Stimulated activated memory B cell treated with anti-CD40 and anti-IgM and Interleukin-4, amounts not matched to agents 10 μg/mL and 1 μg/mL and 100 μg/mL, for 72 hours (primary cell): Measurements from ENCODE around the gene SLC35E1.
"Not testable (repeated sequence)": the region's sequence is repeated elsewhere in the genome, so short reads cannot be mapped to it uniquely, and the experiment has no call there.

Experiments used
- ATAC-seq: fragments of 150-1000 bp; cut with Tn5 transposase; 2 replicates; pipeline ENCODE4 v1.10.0; 2021
- H3K27ac Mint-ChIP-seq: one replicate; pipeline ENCODE4 v1.8.0; 2022; ENCODE audit warnings: mild to moderate bottlenecking, mixed read lengths
- H3K27me3 Mint-ChIP-seq: one replicate; pipeline ENCODE4 v1.8.0; 2022; ENCODE audit warnings: mixed read lengths
- H3K36me3 Mint-ChIP-seq: one replicate; pipeline ENCODE4 v1.8.0; 2022; ENCODE audit warnings: mixed read lengths
- H3K4me1 Mint-ChIP-seq: one replicate; pipeline ENCODE4 v1.8.0; 2022; ENCODE audit warnings: mixed read lengths
- H3K4me3 Mint-ChIP-seq: one replicate; pipeline ENCODE4 v1.8.0; 2022; ENCODE audit warnings: mild to moderate bottlenecking, moderate library complexity, mixed read lengths
- H3K9me3 Mint-ChIP-seq: one replicate; pipeline ENCODE4 v1.8.0; 2022; ENCODE audit warnings: mixed read lengths

The SLC35E1 gene

DNA sequence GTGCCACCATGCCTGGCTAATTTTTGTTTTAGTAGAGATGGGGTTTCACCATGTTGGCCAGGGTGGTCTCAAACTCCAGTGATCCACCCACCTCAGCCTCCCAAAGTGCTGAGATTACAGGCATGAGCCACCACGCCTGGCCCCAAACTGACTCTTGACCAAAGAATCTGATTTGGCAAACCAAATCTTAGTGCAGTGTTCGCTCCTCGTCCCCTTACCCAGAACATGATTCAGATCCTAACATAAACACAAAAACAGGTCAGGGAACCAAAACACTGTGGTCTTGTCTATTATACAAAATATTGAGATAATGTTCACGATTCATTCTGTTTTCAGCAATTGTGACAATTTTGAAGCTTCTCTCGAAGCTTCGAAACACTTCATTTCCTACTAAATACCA, 20.3 kb downstream of the SLC35E1 start:
- H3K27me3 Mint-ChIP-seq, H3K27ac Mint-ChIP-seq, H3K4me3 Mint-ChIP-seq, ATAC-seq, H3K9me3 Mint-ChIP-seq, H3K4me1 Mint-ChIP-seq: not testable (repeated sequence)
- peaks cover 40% of the 10 kb centered on the region for H3K36me3 Mint-ChIP-seq

DNA sequence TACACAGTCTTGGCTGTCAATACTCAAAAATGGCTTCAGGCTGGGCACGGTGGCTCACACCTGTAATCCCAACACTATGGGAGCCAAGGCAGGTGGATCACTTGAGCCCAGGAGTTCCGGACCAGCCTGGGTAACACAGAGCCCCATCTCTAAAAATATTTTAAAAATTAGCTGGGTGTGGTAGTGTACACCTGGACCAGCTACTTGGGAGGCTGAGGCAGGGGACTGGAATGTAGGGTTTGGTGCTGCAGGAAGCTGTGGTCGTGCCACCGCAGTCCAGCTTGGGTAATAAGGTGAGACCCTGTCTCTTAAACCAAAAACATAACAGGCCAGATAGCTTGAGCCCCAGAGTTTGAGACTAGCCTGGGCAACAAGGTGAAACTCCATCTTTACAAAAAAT, 23.3 kb downstream of the SLC35E1 start:
- Mint-ChIP-seq H3K27ac (no peak overlapping the region), H3K36me3 (peaks cover 21% of the 10 kb centered on the region), H3K4me3 (no peak overlapping the region), H3K27me3 (no peaks in the 10 kb centered on the region), H3K4me1 (peaks cover 18% of the 10 kb centered on the region), H3K9me3 (no peaks in the 10 kb centered on the region)
- ATAC-seq, result no peak

DNA sequence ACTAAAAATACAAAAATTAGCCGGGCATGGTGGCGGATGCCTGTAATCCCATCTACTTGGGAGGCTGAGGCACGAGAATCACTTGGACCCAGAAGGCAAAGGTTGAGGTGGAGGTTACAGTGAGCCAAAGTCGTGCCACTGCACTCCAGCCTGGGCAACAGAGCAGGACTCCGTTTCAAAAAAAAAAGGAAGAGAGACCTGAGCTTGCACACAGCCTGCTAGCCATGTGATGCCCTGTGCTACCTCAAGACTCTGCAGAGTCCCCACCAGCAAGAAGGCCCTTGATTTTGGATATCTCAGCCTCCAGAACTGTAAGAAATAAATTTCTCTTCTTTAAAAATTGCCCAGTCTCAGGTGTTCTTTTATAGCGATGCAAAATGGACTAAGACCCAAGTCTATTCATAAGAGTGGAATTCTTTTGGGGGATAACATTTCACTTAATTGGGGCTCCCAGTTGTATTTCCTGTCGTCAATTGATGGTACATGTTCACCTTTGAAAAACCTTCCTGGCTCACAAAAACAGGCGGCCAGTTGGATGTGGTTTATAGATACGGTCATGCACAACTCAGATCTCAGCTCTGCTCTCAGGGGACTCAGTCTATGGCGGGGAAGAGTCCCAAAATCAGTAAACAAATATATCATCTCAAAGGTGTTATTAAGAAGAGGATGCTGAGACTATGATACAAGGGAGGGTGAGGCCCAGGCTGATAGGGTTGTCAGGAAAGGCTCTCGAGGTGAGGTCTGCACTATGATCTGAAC, 27.6 kb downstream of the SLC35E1 start:
- Mint-ChIP-seq H3K4me3 (peak overlapping the region; percentile 46), H3K36me3 (peaks cover 6% of the 10 kb centered on the region), H3K27ac (peak overlapping the region; percentile 90), H3K4me1 (peaks cover 43% of the 10 kb centered on the region), H3K9me3 (no peaks in the 10 kb centered on the region), H3K27me3 (no peaks in the 10 kb centered on the region)
- ATAC-seq, result peak; percentile 17

DNA sequence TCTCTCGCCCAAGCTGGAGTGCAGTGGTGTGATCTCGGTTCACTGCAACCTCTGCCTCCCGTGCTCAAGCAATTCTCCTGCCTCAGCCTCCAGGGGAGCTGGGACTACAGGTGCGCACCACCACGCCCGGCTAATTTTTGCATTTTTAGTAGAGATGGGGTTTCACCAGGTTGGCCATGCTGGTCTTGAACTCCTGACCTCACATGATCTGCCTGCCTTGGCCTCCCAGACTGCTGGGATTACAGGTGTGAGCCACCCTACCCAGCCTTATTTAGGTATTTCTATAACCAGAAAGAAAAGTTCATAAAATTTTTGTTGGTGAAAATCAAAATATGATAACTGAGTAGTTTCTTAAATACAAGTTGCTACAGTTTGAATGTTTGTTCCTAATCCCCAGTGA, 28.5 kb downstream of the SLC35E1 start:
- ATAC-seq, H3K27me3 Mint-ChIP-seq, H3K9me3 Mint-ChIP-seq: not testable (repeated sequence)
- peaks cover 52% of the 10 kb centered on the region for H3K4me1 Mint-ChIP-seq
- H3K4me3 Mint-ChIP-seq, result peak overlapping the region; percentile 97
- H3K36me3 Mint-ChIP-seq, result peaks cover 15% of the 10 kb centered on the region
- peak overlapping the region; percentile 90 for H3K27ac Mint-ChIP-seq

DNA sequence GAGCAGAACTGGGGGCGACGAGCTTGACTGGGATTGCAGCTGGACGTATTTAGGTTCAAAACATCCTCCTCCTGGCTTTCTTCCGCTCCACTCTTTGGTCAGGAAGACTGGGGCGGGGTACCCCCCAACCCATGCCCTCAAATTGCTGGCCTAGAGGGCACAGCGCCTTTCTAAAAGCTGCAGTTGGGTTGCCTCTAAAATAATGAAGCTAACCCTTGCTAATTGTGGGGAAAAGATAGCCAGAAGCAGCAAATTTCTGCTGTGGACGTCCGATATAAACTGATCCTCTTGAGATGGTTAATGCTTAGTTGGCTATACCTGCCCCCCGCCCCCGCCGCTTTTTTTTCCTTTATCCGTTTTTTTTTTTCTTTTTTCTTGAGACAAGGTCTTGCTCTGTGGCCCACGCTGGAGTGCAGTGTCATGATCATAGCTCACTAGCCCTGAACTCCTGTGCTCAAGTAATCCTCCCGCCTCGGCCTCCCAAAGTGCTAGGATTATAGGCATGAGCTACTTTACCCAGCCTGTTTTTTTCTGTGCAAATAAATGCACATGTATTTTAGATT, 29.2 kb downstream of the SLC35E1 start:
- Mint-ChIP-seq H3K27ac (peak overlapping the region; percentile 90), H3K27me3 (no peaks in the 10 kb centered on the region), H3K4me1 (peaks cover 60% of the 10 kb centered on the region), H3K9me3 (no peaks in the 10 kb centered on the region), H3K36me3 (peaks cover 22% of the 10 kb centered on the region), H3K4me3 (peak overlapping the region; percentile 97)
- no peak for ATAC-seq

DNA sequence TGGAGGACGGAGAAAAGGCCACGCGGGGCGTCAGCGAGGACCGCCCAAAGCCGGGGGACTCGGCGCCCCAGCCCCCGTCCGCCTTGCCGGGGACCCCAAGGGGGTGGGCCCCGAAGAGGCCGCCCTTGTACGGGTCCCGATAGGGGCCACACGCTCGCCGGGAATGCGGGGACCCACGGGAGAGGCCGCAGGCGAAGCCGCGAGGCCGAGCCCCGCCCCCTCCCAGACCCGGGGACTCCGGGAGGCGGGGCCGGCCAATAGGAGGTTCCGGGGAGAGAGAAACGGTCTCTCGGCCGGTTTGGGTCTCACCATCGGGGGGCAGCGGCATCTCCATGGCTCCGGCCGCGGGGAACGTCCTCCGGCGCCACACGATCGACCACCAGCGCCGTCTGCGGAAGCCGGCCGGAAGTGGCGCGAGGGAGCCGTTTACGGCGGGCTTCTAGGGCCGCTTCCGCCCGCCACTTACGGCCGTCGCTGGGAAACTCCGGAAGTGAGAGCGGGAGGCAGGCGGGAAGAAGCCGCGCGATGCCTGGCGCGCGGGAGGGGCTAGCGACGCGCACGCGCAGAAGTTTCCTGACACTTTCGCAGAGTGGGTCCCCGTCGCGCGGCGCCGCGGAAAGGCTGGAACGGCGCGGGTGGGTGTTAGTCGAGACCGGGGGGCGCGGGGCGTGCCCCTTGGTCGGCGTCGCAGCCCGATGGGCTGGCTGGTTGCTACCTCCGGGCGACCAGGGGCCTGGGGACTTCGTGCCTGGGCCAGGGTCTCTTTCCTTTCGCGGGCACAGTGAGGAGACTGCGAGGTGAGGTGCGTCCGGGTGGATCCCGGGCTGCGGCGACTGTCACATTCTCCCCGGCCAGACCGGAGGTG, 29.9 kb downstream of the SLC35E1 start, which contains the start of gene CHERP:
TSS of gene CHERP (minus strand) at position 393 of the 865 bp plus-strand sequence. CDS start at position 334, 59 bp downstream.
- Mint-ChIP-seq H3K4me3 (peak within 1 kb of the TSS; percentile 97), H3K9me3 (no peaks in the 10 kb centered on the region), H3K27ac (peak within 1 kb of the TSS; percentile 90), H3K4me1 (peaks cover 67% of the 10 kb centered on the region), H3K36me3 (peaks cover 28% of the 10 kb centered on the region), H3K27me3 (no peaks in the 10 kb centered on the region)
- peak; percentile 90 for ATAC-seq

DNA sequence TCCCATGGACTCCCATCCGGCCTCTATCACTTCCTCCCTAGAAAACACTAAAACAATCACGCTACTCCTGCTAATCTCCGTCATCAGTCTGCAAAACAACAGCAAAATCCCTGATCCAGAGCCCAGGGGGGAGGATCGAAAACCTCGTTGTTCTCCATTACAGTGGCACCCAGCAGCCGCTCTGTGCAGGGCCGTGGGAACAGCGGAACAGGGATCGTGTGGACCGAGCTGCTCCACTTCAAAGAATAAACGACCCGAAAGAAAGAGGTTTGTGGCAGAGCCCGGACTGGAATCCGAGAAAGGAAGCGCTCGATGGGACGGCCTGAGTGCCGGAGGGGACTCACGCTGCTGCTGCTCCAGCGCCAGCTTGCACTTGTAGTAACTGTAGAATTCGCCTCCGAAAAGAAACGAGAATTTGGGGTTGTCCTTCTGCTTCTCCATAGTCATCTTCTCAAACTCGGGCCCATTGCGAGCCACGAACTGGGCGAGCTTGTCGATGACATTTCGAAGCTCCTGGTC, 30.6 kb downstream of the SLC35E1 start:
- H3K27ac Mint-ChIP-seq, result peak overlapping the region; percentile 90
- peak overlapping the region; percentile 97 for H3K4me3 Mint-ChIP-seq
- peaks cover 35% of the 10 kb centered on the region for H3K36me3 Mint-ChIP-seq
- no peak for ATAC-seq
- peaks cover 72% of the 10 kb centered on the region for H3K4me1 Mint-ChIP-seq
- no peaks in the 10 kb centered on the region for H3K9me3 Mint-ChIP-seq
- no peaks in the 10 kb centered on the region for H3K27me3 Mint-ChIP-seq

DNA sequence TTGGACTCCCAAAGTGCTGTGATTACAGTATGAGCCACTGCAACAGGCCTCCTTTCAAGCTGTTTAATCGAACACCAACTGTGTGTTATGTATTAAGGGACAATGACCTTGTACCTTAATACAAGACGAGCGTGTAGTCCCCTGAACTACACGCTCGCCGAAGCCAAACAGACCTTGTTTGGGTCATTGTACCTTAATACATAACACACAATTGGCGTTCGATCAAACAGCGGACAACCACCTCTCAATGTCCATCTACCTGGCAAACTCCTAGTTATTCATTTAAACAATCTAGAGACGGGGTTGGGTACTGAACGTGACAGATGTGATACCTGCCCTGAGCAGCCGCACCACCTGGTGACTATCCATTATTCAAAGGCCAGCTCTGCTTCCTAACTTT, 31.3 kb downstream of the SLC35E1 start:
- H3K4me1 Mint-ChIP-seq, result peaks cover 79% of the 10 kb centered on the region
- peaks cover 42% of the 10 kb centered on the region for H3K36me3 Mint-ChIP-seq
- H3K27me3 Mint-ChIP-seq, result no peaks in the 10 kb centered on the region
- H3K4me3 Mint-ChIP-seq, result peak overlapping the region; percentile 97
- H3K27ac Mint-ChIP-seq, result peak overlapping the region; percentile 90
- H3K9me3 Mint-ChIP-seq, result no peaks in the 10 kb centered on the region
- no peak for ATAC-seq

DNA sequence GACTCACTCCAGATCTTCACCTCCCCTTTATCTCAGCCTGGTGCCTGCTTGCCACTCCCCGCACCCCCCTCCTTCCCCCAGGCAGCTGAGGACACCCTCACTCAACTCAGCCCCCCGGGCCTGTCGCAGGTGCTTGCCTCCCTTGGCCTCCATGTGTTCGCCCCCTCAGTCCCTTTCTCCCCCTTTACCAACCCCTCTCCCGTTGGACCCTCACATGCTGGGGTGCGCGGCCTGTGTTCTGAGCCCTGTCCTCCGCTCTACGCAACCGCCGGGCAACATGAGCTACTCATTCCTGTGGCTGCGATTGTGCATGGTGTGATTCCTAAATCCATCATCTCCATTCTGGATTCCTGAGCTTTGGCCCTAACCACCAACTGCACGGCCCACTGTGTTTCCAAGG, 35.1 kb downstream of the SLC35E1 start:
- ATAC-seq, result no peak
- H3K9me3 Mint-ChIP-seq, result no peaks in the 10 kb centered on the region
- peaks cover 71% of the 10 kb centered on the region for H3K36me3 Mint-ChIP-seq
- H3K27ac Mint-ChIP-seq, result peak overlapping the region; percentile 8
- H3K4me1 Mint-ChIP-seq, result peaks cover 57% of the 10 kb centered on the region
- no peak overlapping the region for H3K4me3 Mint-ChIP-seq
- H3K27me3 Mint-ChIP-seq, result no peaks in the 10 kb centered on the region

DNA sequence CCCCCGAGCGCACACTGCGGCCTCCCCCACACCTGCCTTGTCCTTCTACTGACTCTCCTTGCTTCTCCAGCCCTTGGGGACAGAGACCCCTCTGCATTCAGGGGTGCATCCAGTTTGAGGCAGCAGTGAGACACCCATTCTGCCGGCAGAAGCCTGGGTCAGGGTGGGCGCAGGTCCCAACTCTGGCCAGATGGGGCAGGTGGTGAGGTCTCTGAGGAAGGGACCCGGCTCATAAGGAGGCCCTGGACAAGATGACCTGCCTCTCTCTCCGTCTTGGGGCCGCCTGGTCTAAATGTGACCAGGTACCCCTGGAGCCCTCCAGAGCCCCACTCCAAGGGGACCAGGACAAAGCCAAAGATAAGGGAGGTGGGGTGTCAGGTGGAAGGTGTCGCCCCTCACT, 36.1 kb downstream of the SLC35E1 start:
- Mint-ChIP-seq H3K27ac (peak overlapping the region; percentile 8), H3K36me3 (peaks cover 81% of the 10 kb centered on the region), H3K4me3 (no peak overlapping the region), H3K4me1 (peaks cover 51% of the 10 kb centered on the region), H3K9me3 (no peaks in the 10 kb centered on the region), H3K27me3 (no peaks in the 10 kb centered on the region)
- ATAC-seq, result no peak

DNA sequence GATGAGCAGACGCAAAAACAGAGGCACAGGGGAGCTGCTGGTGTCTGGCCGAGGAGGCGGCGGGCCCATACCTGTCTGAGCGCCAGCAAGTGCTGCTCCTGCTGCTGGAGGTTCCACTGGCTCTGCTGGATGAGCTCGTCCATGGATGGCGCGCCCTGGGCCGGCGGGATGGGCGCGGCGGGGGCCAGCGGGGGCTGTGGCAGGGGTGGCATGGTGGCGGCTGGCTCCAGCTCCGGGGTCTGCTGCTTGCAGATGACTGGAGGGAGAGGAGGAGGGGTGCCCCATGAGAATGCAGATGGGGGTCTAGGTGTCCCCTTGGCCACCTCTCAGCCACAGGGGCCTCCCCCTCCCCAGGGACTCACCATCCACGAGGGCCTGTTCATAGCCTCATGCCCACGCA, 36.8 kb downstream of the SLC35E1 start:
- Mint-ChIP-seq H3K4me3 (no peak overlapping the region), H3K27ac (no peak overlapping the region)
- no peak for ATAC-seq

DNA sequence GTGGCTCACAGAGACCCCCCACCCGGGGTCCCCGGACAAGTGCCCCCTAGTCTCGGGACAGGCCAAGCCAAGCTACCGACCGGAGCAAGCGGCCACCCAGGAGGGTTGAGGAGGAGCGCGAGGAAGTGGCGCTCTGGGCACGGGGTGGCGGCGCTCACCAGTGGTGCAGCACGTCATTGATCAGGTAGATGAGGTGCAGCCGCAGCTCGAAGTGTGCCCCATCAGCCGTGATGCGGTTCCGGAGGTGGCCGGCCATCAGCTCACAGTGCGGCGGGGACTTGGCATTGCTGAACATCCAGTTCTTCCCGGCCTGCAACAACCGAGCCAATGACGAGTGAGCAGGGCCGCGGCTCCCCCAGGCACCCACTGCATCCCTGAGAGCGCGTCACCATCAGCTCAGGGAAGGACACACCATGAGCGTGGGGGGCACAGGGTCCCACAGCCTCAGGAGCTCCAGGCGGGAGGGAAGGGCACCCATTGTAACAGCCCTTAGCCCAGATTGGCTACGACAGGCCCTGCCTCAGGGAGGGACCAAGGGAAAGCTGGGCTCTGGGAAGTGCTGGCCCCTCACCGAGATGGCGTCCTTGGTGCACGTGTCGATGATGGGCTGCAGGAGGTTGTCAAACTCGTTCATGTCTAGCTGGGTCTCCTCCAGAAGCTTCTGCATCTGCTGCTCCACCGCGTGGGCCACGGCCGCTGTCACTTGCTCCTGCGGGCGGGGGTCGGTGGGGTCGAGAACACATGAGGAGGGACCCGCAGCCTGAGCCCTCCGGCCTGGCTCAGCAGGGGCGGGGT, 39.6 kb downstream of the SLC35E1 start:
- Mint-ChIP-seq H3K27me3 (no peaks in the 10 kb centered on the region), H3K27ac (peak overlapping the region; percentile 42), H3K4me3 (no peak overlapping the region), H3K4me1 (peaks cover 18% of the 10 kb centered on the region), H3K36me3 (peaks cover 79% of the 10 kb centered on the region), H3K9me3 (no peaks in the 10 kb centered on the region)
- no peak for ATAC-seq

More for the DNA sequence above, 36.8 kb downstream of the SLC35E1 start:
- peaks cover 46% of the 10 kb centered on the region for H3K4me1 Mint-ChIP-seq
- peaks cover 87% of the 10 kb centered on the region for H3K36me3 Mint-ChIP-seq
- no peaks in the 10 kb centered on the region for H3K27me3 Mint-ChIP-seq
- no peaks in the 10 kb centered on the region for H3K9me3 Mint-ChIP-seq

DNA sequence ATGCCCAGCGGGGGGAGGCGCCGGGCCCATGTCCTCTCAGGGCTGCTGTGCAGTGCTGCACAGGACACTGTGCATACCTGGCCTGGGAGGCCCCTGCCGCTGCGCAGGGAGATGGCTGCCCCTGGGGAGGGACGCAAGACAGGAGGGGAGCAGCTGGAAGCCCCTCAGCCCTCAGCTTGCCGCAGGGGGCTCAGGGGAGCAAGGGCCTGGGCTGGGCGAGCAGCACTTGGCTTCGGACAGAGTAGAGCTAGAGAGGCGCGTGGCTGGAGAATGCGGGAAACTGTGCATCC, 40.9 kb downstream of the SLC35E1 start:
- Mint-ChIP-seq H3K4me1 (peaks cover 6% of the 10 kb centered on the region), H3K9me3 (no peaks in the 10 kb centered on the region), H3K36me3 (peaks cover 68% of the 10 kb centered on the region), H3K27ac (no peak overlapping the region), H3K27me3 (no peaks in the 10 kb centered on the region), H3K4me3 (no peak overlapping the region)
- ATAC-seq, result no peak

DNA sequence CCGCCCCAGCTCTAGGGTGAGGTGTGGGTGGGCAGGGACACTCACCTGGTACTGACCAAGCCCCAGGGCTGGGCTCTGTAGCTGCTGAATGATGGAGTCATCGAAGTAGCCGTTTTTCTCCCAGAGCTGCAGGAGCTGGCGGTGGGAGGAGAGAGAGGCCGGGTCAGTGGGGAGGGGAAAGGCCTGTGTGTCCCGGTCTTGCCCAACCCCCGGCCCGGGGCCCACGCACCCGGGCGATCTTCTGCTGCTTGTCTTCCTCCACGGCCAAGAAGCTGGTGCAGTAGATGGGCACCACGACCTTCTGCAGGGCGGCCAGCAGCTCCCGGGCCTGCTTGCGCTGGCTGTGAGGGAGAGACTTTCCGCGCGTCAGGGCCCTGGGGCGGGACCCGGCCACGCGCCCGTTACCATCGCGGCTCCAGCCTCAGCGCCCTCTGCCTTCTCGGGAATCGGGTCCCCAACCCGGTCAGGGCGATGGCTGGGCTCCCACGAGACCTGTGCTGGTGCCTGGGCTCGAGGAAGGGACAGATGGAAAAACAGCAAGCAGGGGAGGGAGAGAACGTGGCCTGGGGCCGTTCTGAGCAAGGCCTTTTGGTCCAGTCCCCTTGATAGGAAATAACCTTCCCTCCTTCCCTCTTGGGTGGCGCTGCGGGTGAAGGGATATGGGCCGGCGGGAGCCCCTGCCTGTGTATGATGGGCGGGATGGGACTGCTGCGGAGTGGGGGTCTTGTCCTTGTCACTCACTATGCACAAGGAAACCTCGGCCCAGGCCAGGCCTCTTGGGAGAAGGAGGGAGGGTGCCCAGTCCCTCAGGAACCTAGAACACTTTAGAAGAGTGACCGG, 41.5 kb downstream of the SLC35E1 start:
- Mint-ChIP-seq H3K27me3 (no peaks in the 10 kb centered on the region), H3K36me3 (peaks cover 67% of the 10 kb centered on the region), H3K4me3 (no peak overlapping the region), H3K4me1 (peaks cover under 1% of the 10 kb centered on the region), H3K27ac (no peak overlapping the region), H3K9me3 (no peaks in the 10 kb centered on the region)
- no peak for ATAC-seq
